OCI-LY1 (cell line): ENCODE results near the gene EPB41L1.

Experiments
- EZH2 ChIP-seq: fragments of 200-600 bp; sonication (generic), shearing (Covaris generic); IDR thresholded peaks from 2 replicates; pipeline ENCODE4 v1.8.0; 2017; ENCODE audit warnings: borderline replicate concordance, mixed run types, mild to moderate bottlenecking, antibody characterized with exemption, low read length, moderate library complexity, mixed read lengths
- TF ChIP-seq, protein P1 (sequence below): fragments of 200-600 bp; sonication (generic), shearing (Covaris generic); IDR thresholded peaks from 2 replicates; pipeline ENCODE4 v1.5.1; 2017; ENCODE audit warnings: mild to moderate bottlenecking, antibody characterized with exemption, low read length, moderate library complexity, mixed read lengths

- no peak for TF ChIP-seq EZH2
- TF ChIP-seq, protein P1, sequence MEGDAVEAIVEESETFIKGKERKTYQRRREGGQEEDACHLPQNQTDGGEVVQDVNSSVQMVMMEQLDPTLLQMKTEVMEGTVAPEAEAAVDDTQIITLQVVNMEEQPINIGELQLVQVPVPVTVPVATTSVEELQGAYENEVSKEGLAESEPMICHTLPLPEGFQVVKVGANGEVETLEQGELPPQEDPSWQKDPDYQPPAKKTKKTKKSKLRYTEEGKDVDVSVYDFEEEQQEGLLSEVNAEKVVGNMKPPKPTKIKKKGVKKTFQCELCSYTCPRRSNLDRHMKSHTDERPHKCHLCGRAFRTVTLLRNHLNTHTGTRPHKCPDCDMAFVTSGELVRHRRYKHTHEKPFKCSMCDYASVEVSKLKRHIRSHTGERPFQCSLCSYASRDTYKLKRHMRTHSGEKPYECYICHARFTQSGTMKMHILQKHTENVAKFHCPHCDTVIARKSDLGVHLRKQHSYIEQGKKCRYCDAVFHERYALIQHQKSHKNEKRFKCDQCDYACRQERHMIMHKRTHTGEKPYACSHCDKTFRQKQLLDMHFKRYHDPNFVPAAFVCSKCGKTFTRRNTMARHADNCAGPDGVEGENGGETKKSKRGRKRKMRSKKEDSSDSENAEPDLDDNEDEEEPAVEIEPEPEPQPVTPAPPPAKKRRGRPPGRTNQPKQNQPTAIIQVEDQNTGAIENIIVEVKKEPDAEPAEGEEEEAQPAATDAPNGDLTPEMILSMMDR, result no peak
Measured at GRCh38 chr20:36116807-36117441, 37.6 kb upstream of the EPB41L1 start.
